Liver (tissue), 3 donors: ENCODE data around the gene AHSG.

Experiments used
- RAD21 ChIP-seq, 2 donors: IDR thresholded peaks; 2 replicates each; pipeline ENCODE4 v1.6.1; 2016; ENCODE audit warnings: antibody characterized with exemption in 2 of 2, mild to moderate bottlenecking in 2 of 2
- TAF1 ChIP-seq: conservative IDR thresholded peaks from 2 replicates; pipeline ENCODE4 v1.6.1; 2016; ENCODE audit warnings: antibody characterized with exemption, mild to moderate bottlenecking
- YY1 ChIP-seq: IDR thresholded peaks from 2 replicates; pipeline ENCODE4 v1.6.1; 2016; ENCODE audit warnings: antibody characterized with exemption, mild to moderate bottlenecking
- TF ChIP-seq, protein P1 (sequence below): IDR thresholded peaks from 2 replicates; pipeline ENCODE4 v1.6.1; 2016; ENCODE audit warnings: antibody characterized with exemption
- TF ChIP-seq, protein P2 (sequence below): fragments of 150-350 bp; IDR thresholded peaks from 2 replicates; pipeline ENCODE4 v1.5.1; 2017; ENCODE audit warnings: improper control_type of control experiment, low read depth, low read length; ENCODE audit not compliant: missing input control
- TF ChIP-seq, protein P3 (sequence below): IDR thresholded peaks from 2 replicates; pipeline ENCODE4 v1.6.1; 2016; ENCODE audit warnings: antibody characterized with exemption
- donor health status: healthy.
- donor health status: healthy.

DNA sequence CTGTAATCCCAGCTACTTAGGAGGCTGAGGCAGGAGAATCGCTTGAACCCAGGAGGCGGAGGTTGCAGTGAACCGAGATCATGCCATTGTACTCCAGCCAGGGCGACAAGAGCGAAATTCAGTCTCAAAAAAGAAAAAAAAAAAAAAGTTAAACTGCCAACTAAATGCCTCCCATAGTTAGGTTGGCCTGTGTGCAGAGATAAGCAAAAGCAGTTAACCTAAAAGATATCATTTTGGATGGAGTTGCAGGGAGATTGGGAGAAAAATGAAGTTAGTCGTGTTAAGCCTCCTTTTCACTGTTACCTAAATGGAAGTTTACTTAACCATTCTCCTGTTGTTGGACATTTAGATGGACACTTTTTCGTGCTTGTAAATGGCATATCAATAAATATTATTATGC lies 15.9 kb downstream of the AHSG start:
- TF ChIP-seq RAD21 (IDR thresholded peaks at IDR 0.05) (no peak), TAF1 (no peak), YY1 (no peak)
- TF ChIP-seq, protein P1, sequence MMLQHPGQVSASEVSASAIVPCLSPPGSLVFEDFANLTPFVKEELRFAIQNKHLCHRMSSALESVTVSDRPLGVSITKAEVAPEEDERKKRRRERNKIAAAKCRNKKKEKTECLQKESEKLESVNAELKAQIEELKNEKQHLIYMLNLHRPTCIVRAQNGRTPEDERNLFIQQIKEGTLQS, result no peak
- TF ChIP-seq, protein P2, sequence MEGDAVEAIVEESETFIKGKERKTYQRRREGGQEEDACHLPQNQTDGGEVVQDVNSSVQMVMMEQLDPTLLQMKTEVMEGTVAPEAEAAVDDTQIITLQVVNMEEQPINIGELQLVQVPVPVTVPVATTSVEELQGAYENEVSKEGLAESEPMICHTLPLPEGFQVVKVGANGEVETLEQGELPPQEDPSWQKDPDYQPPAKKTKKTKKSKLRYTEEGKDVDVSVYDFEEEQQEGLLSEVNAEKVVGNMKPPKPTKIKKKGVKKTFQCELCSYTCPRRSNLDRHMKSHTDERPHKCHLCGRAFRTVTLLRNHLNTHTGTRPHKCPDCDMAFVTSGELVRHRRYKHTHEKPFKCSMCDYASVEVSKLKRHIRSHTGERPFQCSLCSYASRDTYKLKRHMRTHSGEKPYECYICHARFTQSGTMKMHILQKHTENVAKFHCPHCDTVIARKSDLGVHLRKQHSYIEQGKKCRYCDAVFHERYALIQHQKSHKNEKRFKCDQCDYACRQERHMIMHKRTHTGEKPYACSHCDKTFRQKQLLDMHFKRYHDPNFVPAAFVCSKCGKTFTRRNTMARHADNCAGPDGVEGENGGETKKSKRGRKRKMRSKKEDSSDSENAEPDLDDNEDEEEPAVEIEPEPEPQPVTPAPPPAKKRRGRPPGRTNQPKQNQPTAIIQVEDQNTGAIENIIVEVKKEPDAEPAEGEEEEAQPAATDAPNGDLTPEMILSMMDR, result no peak
- TF ChIP-seq, protein P3, sequence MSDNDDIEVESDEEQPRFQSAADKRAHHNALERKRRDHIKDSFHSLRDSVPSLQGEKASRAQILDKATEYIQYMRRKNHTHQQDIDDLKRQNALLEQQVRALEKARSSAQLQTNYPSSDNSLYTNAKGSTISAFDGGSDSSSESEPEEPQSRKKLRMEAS, result no peak
